GM18951 (cell line): Measurements from ENCODE around the gene GPATCH1.
"Not testable (repeated sequence)": the region's sequence is repeated elsewhere in the genome, so short reads cannot be mapped to it uniquely, and the experiment has no call there.

Source experiments
- POLR2A ChIP-seq: IDR thresholded peaks from 4 replicates; pipeline ENCODE4 v1.6.1; 2011; ENCODE audit warnings: mild to moderate bottlenecking; ENCODE audit not compliant: insufficient read length, insufficient read depth; ENCODE audit errors: extremely low read depth
- in situ Hi-C: fragments of 300-500 bp; cut with MboI; formaldehyde crosslinking; loops from one replicate; pipeline ENCODE4 v1.12.0; 2022; ENCODE audit warnings: low sequenced_read_pairs, mixed read lengths, inconsistent platforms; ENCODE audit not compliant: unreplicated experiment

The GPATCH1 gene

GRCh38 chr19:33080761-33081681 lies at the start of gene GPATCH1:
TSS of gene GPATCH1 (plus strand) at chr19:33081181. CDS start at chr19:33081194, 13 bp downstream.
- peak; percentile 81 for TF ChIP-seq POLR2A
- in situ Hi-C loops, result no loop called here

- no peak for TF ChIP-seq POLR2A
- in situ Hi-C loops, result no loop called here
Measured at GRCh38 chr19:33032218-33032781, 48.7 kb upstream of the GPATCH1 start.

GRCh38 chr19:33035461-33035860 lies 45.5 kb upstream of the GPATCH1 start:
- TF ChIP-seq POLR2A, result no peak
- in situ Hi-C loops, result no loop called here

- in situ Hi-C loops, result not testable (repeated sequence)
Measured at GRCh38 chr19:33036370-33037167, 44.4 kb upstream of the GPATCH1 start.

- in situ Hi-C loops, result not testable (repeated sequence)
Measured at GRCh38 chr19:33037168-33038025, 43.6 kb upstream of the GPATCH1 start.

GRCh38 chr19:33039108-33039599 lies 41.8 kb upstream of the GPATCH1 start:
- TF ChIP-seq POLR2A, result no peak
- in situ Hi-C loops, result no loop called here

- no peak for TF ChIP-seq POLR2A
- in situ Hi-C loops, result no loop called here
Measured at GRCh38 chr19:33039815-33040214, 41.2 kb upstream of the GPATCH1 start.

GRCh38 chr19:33040994-33041827 lies 39.8 kb upstream of the GPATCH1 start:
- in situ Hi-C loops, result no loop called here
- no peak for TF ChIP-seq POLR2A

GRCh38 chr19:33041828-33042160 lies 39.2 kb upstream of the GPATCH1 start:
- in situ Hi-C loops, result not testable (repeated sequence)

GRCh38 chr19:33047422-33047821 lies 33.6 kb upstream of the GPATCH1 start:
- in situ Hi-C loops, result no loop called here
- TF ChIP-seq POLR2A, result no peak

- in situ Hi-C loops, result no loop called here
- no peak for TF ChIP-seq POLR2A
Measured at GRCh38 chr19:33048806-33049676, 31.9 kb upstream of the GPATCH1 start.
